ENCODE data around the gene ZFYVE19.

- TF ChIP-seq CTCF (IDR thresholded peaks at IDR 0.05; ENCODE audit: borderline replicate concordance, extremely low read depth, low read length, poor library complexity, severe bottlenecking) (no peak), EZH2 (IDR thresholded peaks at IDR 0.05; ENCODE audit: borderline replicate concordance, low read depth, low read length, severe bottlenecking) (no peak)
Observed at GRCh38 chr15:40796041-40796440, 10.8 kb upstream of the ZFYVE19 start.
